ENCODE data around the gene COPS7B. TPM values are rescaled to one million over a fixed set of nuclear protein-coding genes. Genes with fewer than 3 reads are reported as not detected.

Gene COPS7B
- polyA plus RNA-seq, 1 of the 3 experiments (the other 2 are of a cell fraction) = 60.5 TPM

DNA sequence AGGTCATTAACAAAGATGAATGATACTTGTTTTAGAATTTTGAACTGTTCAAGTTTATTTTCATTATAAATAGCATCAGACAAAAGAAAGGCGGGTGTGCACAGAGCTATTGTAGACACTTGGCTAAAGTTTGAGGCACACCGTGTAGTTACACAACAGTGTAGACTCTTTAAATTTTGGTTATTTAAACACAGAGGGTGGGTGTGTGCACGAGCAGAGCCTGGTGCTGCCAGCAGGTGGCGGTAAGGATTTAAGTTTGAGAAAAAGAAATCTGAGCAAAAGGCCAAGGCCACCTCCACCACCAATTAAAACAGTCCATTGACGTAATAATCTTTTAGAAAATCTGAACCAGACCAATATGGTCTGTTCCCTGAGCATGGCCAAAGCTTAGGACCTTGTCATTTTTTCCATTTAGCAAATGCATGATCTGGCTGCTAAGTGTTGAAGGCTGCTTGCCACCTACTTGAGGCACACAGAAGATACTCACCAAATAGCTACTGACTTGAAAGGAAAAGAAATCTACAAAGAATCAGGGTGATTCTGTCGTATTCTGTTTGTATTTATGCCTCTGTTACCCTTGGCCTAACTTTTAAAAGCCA lies 14.3 kb downstream of the COPS7B start:
- no peak overlapping the region for H3K4me3 ChIP-seq (ENCODE audit: low read depth in 2 of 2, low read length in 1 of 2)
- no peaks in the 10 kb centered on the region for H3K9me2 ChIP-seq
- H3K27me3 ChIP-seq (ENCODE audit: insufficient read depth) = no peaks in the 10 kb centered on the region
- CTCF ChIA-PET = interaction anchor here (0.7 to 3.0 kb wide), 17 partner anchors 10 to 639 kb away, joined by 3 to 22 read pairs (median 4); partner anchors contain the start of gene COPS7B
- no peak overlapping the region for H3K27ac ChIP-seq (ENCODE audit: low read depth in 2 of 2, low read length in 1 of 2)
- H3K79me2 ChIP-seq (ENCODE audit: insufficient read depth) = peaks cover 23% of the 10 kb centered on the region
- no peaks in the 10 kb centered on the region for H3F3A ChIP-seq (replicated peaks; ENCODE audit: insufficient read depth)
- 60% methylated on average over 6 of the region's 6 CpGs for WGBS (ENCODE audit: low lambda C conversion rate)
- H3K4me2 ChIP-seq = no peak overlapping the region
- H2AFZ ChIP-seq (ENCODE audit: low read depth) = no peak overlapping the region
- peaks cover 13% of the 10 kb centered on the region for H4K20me1 ChIP-seq (ENCODE audit: insufficient read depth)
- H3K36me3 ChIP-seq (replicated peaks in 1 of 2; ENCODE audit: control insufficient read depth in 1 of 2, insufficient read depth in 2 of 2, low read length in 1 of 2) = peaks cover 52 to 67% of the 10 kb centered on the region in 2 experiments
- H3K9ac ChIP-seq = no peak overlapping the region
- POLR2A ChIA-PET = no interaction called here
- H3K4me1 ChIP-seq (ENCODE audit: control insufficient read depth in 1 of 2, insufficient read depth in 2 of 2, low read depth in 1 of 2, low read length in 1 of 2) = peaks cover 0 to 15% of the 10 kb centered on the region in 2 experiments; a peak in 2 of 4 replicates
- TF ChIP-seq, protein P1, sequence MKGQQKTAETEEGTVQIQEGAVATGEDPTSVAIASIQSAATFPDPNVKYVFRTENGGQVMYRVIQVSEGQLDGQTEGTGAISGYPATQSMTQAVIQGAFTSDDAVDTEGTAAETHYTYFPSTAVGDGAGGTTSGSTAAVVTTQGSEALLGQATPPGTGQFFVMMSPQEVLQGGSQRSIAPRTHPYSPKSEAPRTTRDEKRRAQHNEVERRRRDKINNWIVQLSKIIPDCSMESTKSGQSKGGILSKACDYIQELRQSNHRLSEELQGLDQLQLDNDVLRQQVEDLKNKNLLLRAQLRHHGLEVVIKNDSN (IDR thresholded peaks at IDR 0.05; ENCODE audit: borderline replicate concordance, low read depth) = no peak
- TF ChIP-seq MEF2A (IDR thresholded peaks at IDR 0.05; ENCODE audit: borderline replicate concordance, low read depth) (no peak), SIN3A (IDR thresholded peaks at IDR 0.05; ENCODE audit: borderline replicate concordance, low read depth, low read length) (no peak), RAD21 (IDR thresholded peaks at IDR 0.05; ENCODE audit: low read length) (peak; percentile 52), GATA2 (CRISPR knock-in tag; IDR thresholded peaks at IDR 0.05) (no peak)
- TF ChIP-seq, protein P2, sequence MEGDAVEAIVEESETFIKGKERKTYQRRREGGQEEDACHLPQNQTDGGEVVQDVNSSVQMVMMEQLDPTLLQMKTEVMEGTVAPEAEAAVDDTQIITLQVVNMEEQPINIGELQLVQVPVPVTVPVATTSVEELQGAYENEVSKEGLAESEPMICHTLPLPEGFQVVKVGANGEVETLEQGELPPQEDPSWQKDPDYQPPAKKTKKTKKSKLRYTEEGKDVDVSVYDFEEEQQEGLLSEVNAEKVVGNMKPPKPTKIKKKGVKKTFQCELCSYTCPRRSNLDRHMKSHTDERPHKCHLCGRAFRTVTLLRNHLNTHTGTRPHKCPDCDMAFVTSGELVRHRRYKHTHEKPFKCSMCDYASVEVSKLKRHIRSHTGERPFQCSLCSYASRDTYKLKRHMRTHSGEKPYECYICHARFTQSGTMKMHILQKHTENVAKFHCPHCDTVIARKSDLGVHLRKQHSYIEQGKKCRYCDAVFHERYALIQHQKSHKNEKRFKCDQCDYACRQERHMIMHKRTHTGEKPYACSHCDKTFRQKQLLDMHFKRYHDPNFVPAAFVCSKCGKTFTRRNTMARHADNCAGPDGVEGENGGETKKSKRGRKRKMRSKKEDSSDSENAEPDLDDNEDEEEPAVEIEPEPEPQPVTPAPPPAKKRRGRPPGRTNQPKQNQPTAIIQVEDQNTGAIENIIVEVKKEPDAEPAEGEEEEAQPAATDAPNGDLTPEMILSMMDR (IDR thresholded peaks at IDR 0.05) = peak; percentile 86
- H3K9me3 ChIP-seq = no peaks in the 10 kb centered on the region
- peak; percentile 59 for DNase-seq

DNA sequence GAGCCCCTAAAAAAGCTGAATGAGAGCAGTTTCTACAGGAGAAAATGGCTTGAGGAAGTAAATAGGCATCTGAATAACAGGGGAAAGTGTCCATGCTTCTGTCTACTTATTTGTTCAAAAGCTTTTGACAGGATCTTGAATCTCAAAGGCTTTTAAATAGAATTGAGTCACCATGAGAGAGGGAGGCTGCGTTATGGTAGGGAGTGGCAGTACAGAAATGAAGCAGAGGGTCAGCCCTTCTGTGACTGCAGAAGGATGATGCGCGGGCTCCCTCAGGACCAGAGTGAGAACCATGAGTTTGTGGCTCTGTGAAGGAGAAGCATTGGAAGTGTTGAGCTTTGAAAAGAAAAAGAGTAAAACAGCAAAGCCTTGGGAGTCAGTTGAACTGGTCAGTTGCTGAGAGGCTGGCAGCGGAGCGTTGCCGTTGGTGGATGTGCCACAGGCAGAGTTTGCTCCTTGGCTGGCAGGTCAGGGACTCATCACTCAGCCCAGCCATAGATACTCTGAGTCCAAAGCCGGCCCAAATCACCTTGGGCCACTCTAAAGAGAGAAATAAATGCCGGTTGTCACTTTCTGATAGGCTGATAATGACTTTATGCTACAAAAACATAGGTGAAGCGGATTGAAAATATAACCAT lies 17.4 kb downstream of the COPS7B start:
- Histone ChIP-seq H2AFZ (ENCODE audit: low read depth) (no peak overlapping the region), H3K4me3 (ENCODE audit: low read depth in 2 of 2, low read length in 1 of 2) (no peak overlapping the region), H3K27me3 (ENCODE audit: insufficient read depth) (no peaks in the 10 kb centered on the region), H3K27ac (ENCODE audit: low read depth in 2 of 2, low read length in 1 of 2) (no peak overlapping the region), H3K9me3 (no peaks in the 10 kb centered on the region), H3K36me3 (replicated peaks in 1 of 2; ENCODE audit: control insufficient read depth in 1 of 2, insufficient read depth in 2 of 2, low read length in 1 of 2) (peaks cover 43 to 61% of the 10 kb centered on the region in 2 experiments), H3F3A (replicated peaks; ENCODE audit: insufficient read depth) (no peaks in the 10 kb centered on the region), H4K20me1 (ENCODE audit: insufficient read depth) (peaks cover 12% of the 10 kb centered on the region; the same call in 1 of the 2 replicates), H3K9ac (no peak overlapping the region), H3K79me2 (ENCODE audit: insufficient read depth) (peaks cover 12% of the 10 kb centered on the region), H3K9me2 (no peaks in the 10 kb centered on the region), H3K4me1 (ENCODE audit: control insufficient read depth in 1 of 2, insufficient read depth in 2 of 2, low read depth in 1 of 2, low read length in 1 of 2) (no peaks in the 10 kb centered on the region), H3K4me2 (no peak overlapping the region)
- no peak for TF ChIP-seq YY1 (IDR thresholded peaks at IDR 0.05; ENCODE audit: low read depth)
- no peak for TF ChIP-seq TEAD4 (IDR thresholded peaks at IDR 0.05; ENCODE audit: borderline replicate concordance, insufficient read depth)
- TF ChIP-seq, protein P3, sequence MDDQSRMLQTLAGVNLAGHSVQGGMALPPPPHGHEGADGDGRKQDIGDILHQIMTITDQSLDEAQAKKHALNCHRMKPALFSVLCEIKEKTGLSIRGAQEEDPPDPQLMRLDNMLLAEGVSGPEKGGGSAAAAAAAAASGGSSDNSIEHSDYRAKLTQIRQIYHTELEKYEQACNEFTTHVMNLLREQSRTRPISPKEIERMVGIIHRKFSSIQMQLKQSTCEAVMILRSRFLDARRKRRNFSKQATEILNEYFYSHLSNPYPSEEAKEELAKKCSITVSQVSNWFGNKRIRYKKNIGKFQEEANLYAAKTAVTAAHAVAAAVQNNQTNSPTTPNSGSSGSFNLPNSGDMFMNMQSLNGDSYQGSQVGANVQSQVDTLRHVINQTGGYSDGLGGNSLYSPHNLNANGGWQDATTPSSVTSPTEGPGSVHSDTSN (IDR thresholded peaks at IDR 0.05) = no peak
- TF ChIP-seq FOXM1 (IDR thresholded peaks at IDR 0.05; ENCODE audit: low read depth) = no peak
- TF ChIP-seq GABPA (IDR thresholded peaks at IDR 0.05; ENCODE audit: low read depth) = no peak
- TF ChIP-seq MXI1 (IDR thresholded peaks at IDR 0.05; ENCODE audit: low read depth, low read length) = no peak
- TF ChIP-seq SIN3A (IDR thresholded peaks at IDR 0.05; ENCODE audit: borderline replicate concordance, low read depth, low read length) = no peak
- TF ChIP-seq, protein P4, sequence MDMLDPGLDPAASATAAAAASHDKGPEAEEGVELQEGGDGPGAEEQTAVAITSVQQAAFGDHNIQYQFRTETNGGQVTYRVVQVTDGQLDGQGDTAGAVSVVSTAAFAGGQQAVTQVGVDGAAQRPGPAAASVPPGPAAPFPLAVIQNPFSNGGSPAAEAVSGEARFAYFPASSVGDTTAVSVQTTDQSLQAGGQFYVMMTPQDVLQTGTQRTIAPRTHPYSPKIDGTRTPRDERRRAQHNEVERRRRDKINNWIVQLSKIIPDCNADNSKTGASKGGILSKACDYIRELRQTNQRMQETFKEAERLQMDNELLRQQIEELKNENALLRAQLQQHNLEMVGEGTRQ (IDR thresholded peaks at IDR 0.05; ENCODE audit: borderline replicate concordance, low read depth, low read length) = no peak
- no peak for TF ChIP-seq FOXJ3 (CRISPR knock-in tag; IDR thresholded peaks at IDR 0.05)
- TF ChIP-seq TCF12 (IDR thresholded peaks at IDR 0.05) = no peak
- TF ChIP-seq, protein P1 (IDR thresholded peaks at IDR 0.05; ENCODE audit: borderline replicate concordance, low read depth) = no peak
- TF ChIP-seq JUND (IDR thresholded peaks at IDR 0.05) = no peak
- TF ChIP-seq MEF2A (IDR thresholded peaks at IDR 0.05; ENCODE audit: borderline replicate concordance, low read depth) = no peak
- TF ChIP-seq, protein P2 (IDR thresholded peaks at IDR 0.05) = no peak
- TF ChIP-seq NFIC (IDR thresholded peaks at IDR 0.05; ENCODE audit: borderline replicate concordance) = no peak
- no peak for TF ChIP-seq TAF1 (IDR thresholded peaks at IDR 0.05; ENCODE audit: borderline replicate concordance, low read depth, low read length)
- DNase-seq = no peak
- ChIA-PET CTCF (interaction anchor here (0.9 to 1.8 kb wide), 2 partner anchors 8 to 126 kb away, joined by 3 to 13 read pairs; no protein-coding TSS in a partner anchor), POLR2A (no interaction called here)
- 88% methylated on average over 9 of the region's 9 CpGs for WGBS (ENCODE audit: low lambda C conversion rate)

All from SK-N-SH (cell line).